ENCODE measurements around the gene MRPL40. TPM values are rescaled to one million over a fixed set of nuclear protein-coding genes. Genes with fewer than 3 reads are reported as not detected.
A peak's percentile ranks its signal among the peaks of the same experiment; 100 is the strongest.

Gene MRPL40
- total RNA-seq, 2 experiments from 2014 or later = 34.1 to 34.4 TPM

GRCh38 chr22:19463491-19464469 lies 31.4 kb downstream of the MRPL40 start:
- intact Hi-C loops (cut with DNase I, micrococcal nuclease) = no loop called here
- ATAC-seq = no peak
- no peaks in the 10 kb centered on the region for H3K27me3 Mint-ChIP-seq
- H3K9me3 Mint-ChIP-seq (ENCODE audit: low read depth) = no peaks in the 10 kb centered on the region
- ChIA-PET POLR2A (no interaction called here), CTCF (interaction anchor here (0.6 to 1.4 kb wide), 3 partner anchors 16 to 28 kb away, joined by 3 read pairs; partner anchors contain the start of genes CDC45 and UFD1)
- no peak overlapping the region for H3K27ac Mint-ChIP-seq
- H3K4me1 Mint-ChIP-seq = no peaks in the 10 kb centered on the region
- DNase-seq = no peak
- H3K4me3 Mint-ChIP-seq = no peak overlapping the region
- peaks cover 39% of the 10 kb centered on the region for H3K36me3 Mint-ChIP-seq (ENCODE audit: low read depth)

GRCh38 chr22:19464546-19464945 lies 32.2 kb downstream of the MRPL40 start:
- Mint-ChIP-seq H3K27me3 (no peaks in the 10 kb centered on the region), H3K4me1 (no peaks in the 10 kb centered on the region), H3K36me3 (ENCODE audit: low read depth) (peaks cover 44% of the 10 kb centered on the region), H3K9me3 (ENCODE audit: low read depth) (no peaks in the 10 kb centered on the region), H3K27ac (no peak overlapping the region), H3K4me3 (no peak overlapping the region)
- CTCF ChIA-PET = interaction anchor here (0.6 kb wide), 1 partner anchor 27 kb away, joined by 3 read pairs; no protein-coding TSS in a partner anchor
- intact Hi-C loops (cut with DNase I, micrococcal nuclease) = no loop called here
- DNase-seq (no peak), ATAC-seq (no peak)
- POLR2A ChIA-PET = no interaction called here

GRCh38 chr22:19464975-19465374 lies 32.6 kb downstream of the MRPL40 start:
- Mint-ChIP-seq H3K27me3 (no peaks in the 10 kb centered on the region), H3K4me3 (no peak overlapping the region), H3K36me3 (ENCODE audit: low read depth) (peaks cover 48% of the 10 kb centered on the region), H3K27ac (no peak overlapping the region), H3K9me3 (ENCODE audit: low read depth) (no peaks in the 10 kb centered on the region), H3K4me1 (no peaks in the 10 kb centered on the region)
- DNase-seq (no peak), ATAC-seq (no peak)
- POLR2A ChIA-PET = interaction anchor here (0.6 kb wide), 1 partner anchor 204 kb away, joined by 4 read pairs; no protein-coding TSS in a partner anchor
- CTCF ChIA-PET = no interaction called here
- intact Hi-C loops (cut with DNase I, micrococcal nuclease) = no loop called here

GRCh38 chr22:19466126-19466716 lies 33.9 kb downstream of the MRPL40 start:
- ChIA-PET POLR2A (no interaction called here), CTCF (no interaction called here)
- peaks cover 53% of the 10 kb centered on the region for H3K36me3 Mint-ChIP-seq (ENCODE audit: low read depth)

GRCh38 chr22:19466848-19467752 lies 34.8 kb downstream of the MRPL40 start:
- Mint-ChIP-seq H3K27me3 (no peaks in the 10 kb centered on the region), H3K4me3 (no peak overlapping the region), H3K27ac (no peak overlapping the region), H3K4me1 (no peaks in the 10 kb centered on the region), H3K36me3 (ENCODE audit: low read depth) (peaks cover 58% of the 10 kb centered on the region), H3K9me3 (ENCODE audit: low read depth) (no peaks in the 10 kb centered on the region)
- CTCF ChIA-PET = interaction anchor here (1.2 to 1.3 kb wide), 2 partner anchors 10 to 19 kb away, joined by 3 to 4 read pairs; partner anchors contain the start of gene C22orf39
- POLR2A ChIA-PET = no interaction called here
- intact Hi-C loops (cut with DNase I, micrococcal nuclease) = no loop called here
- DNase-seq (no peak), ATAC-seq (no peak)

More at GRCh38 chr22:19466126-19466716, 33.9 kb downstream of the MRPL40 start:
- intact Hi-C loops (cut with DNase I, micrococcal nuclease) = no loop called here
- no peak overlapping the region for H3K27ac Mint-ChIP-seq
- DNase-seq (no peak), ATAC-seq (no peak)
- H3K4me3 Mint-ChIP-seq = no peak overlapping the region
- no peaks in the 10 kb centered on the region for H3K27me3 Mint-ChIP-seq
- H3K4me1 Mint-ChIP-seq = no peaks in the 10 kb centered on the region
- no peaks in the 10 kb centered on the region for H3K9me3 Mint-ChIP-seq (ENCODE audit: low read depth)

- ChIA-PET POLR2A (interaction anchor here (0.8 kb wide), 1 partner anchor 21 kb away, joined by 3 read pairs; the partner anchor contains the start of gene C22orf39), CTCF (interaction anchor here (0.6 to 1.3 kb wide), 3 partner anchors 9 to 697 kb away, joined by 3 to 4 read pairs (median 3); partner anchors contain the start of gene C22orf39)
- Mint-ChIP-seq H3K27me3 (no peaks in the 10 kb centered on the region), H3K4me1 (no peaks in the 10 kb centered on the region), H3K4me3 (no peak overlapping the region), H3K27ac (no peak overlapping the region), H3K36me3 (ENCODE audit: low read depth) (peaks cover 56% of the 10 kb centered on the region), H3K9me3 (ENCODE audit: low read depth) (no peaks in the 10 kb centered on the region)
- intact Hi-C loops (cut with DNase I, micrococcal nuclease) = no loop called here
- DNase-seq = no peak
- ATAC-seq = no peak
These were observed 35.6 kb downstream of the MRPL40 start for GRCh38 chr22:19467912-19468311.

GRCh38 chr22:19469421-19469820 lies 37.1 kb downstream of the MRPL40 start:
- no peak for DNase-seq
- Mint-ChIP-seq H3K4me1 (no peaks in the 10 kb centered on the region), H3K4me3 (no peak overlapping the region), H3K27ac (no peak overlapping the region), H3K36me3 (ENCODE audit: low read depth) (peaks cover 61% of the 10 kb centered on the region), H3K9me3 (ENCODE audit: low read depth) (no peaks in the 10 kb centered on the region), H3K27me3 (no peaks in the 10 kb centered on the region)
- ATAC-seq = no peak
- intact Hi-C loops (cut with DNase I, micrococcal nuclease) = no loop called here
- CTCF ChIA-PET = no interaction called here
- POLR2A ChIA-PET = no interaction called here

- intact Hi-C loops (cut with DNase I, micrococcal nuclease) = no loop called here
- ChIA-PET POLR2A (no interaction called here), CTCF (no interaction called here)
- Mint-ChIP-seq H3K27me3 (no peaks in the 10 kb centered on the region), H3K9me3 (ENCODE audit: low read depth) (no peaks in the 10 kb centered on the region), H3K27ac (no peak overlapping the region), H3K36me3 (ENCODE audit: low read depth) (peaks cover 58% of the 10 kb centered on the region), H3K4me1 (no peaks in the 10 kb centered on the region), H3K4me3 (no peak overlapping the region)
- DNase-seq (no peak), ATAC-seq (no peak)
These were observed 37.7 kb downstream of the MRPL40 start for GRCh38 chr22:19470010-19470409.

GRCh38 chr22:19471572-19471971 lies 39.2 kb downstream of the MRPL40 start:
- peaks cover 57% of the 10 kb centered on the region for H3K36me3 Mint-ChIP-seq (ENCODE audit: low read depth)
- intact Hi-C loops (cut with DNase I, micrococcal nuclease) = no loop called here
- ChIA-PET CTCF (no interaction called here), POLR2A (no interaction called here)
- DNase-seq = no peak
- ATAC-seq = no peak
- H3K9me3 Mint-ChIP-seq (ENCODE audit: low read depth) = no peaks in the 10 kb centered on the region
- no peak overlapping the region for H3K4me3 Mint-ChIP-seq
- H3K4me1 Mint-ChIP-seq = peaks cover 10% of the 10 kb centered on the region
- no peak overlapping the region for H3K27ac Mint-ChIP-seq
- no peaks in the 10 kb centered on the region for H3K27me3 Mint-ChIP-seq

- peaks cover 53% of the 10 kb centered on the region for H3K36me3 Mint-ChIP-seq (ENCODE audit: low read depth)
- ChIA-PET POLR2A (no interaction called here), CTCF (no interaction called here)
- ATAC-seq (no peak), DNase-seq (no peak)
- intact Hi-C loops (cut with DNase I, micrococcal nuclease) = no loop called here
- H3K9me3 Mint-ChIP-seq (ENCODE audit: low read depth) = no peaks in the 10 kb centered on the region
- no peak overlapping the region for H3K4me3 Mint-ChIP-seq
- H3K4me1 Mint-ChIP-seq = peaks cover 13% of the 10 kb centered on the region
- no peaks in the 10 kb centered on the region for H3K27me3 Mint-ChIP-seq
- H3K27ac Mint-ChIP-seq = no peak overlapping the region
These were observed 39.9 kb downstream of the MRPL40 start for GRCh38 chr22:19472233-19472632.

- CTCF ChIA-PET = interaction anchor here (1.1 to 1.6 kb wide), 3 partner anchors 11 to 329 kb away, joined by 4 to 7 read pairs (median 4); partner anchors contain the start of gene ESS2
- Mint-ChIP-seq H3K4me3 (no peak overlapping the region), H3K27ac (no peak overlapping the region), H3K36me3 (ENCODE audit: low read depth) (peaks cover 42% of the 10 kb centered on the region), H3K4me1 (peaks cover 21% of the 10 kb centered on the region), H3K27me3 (no peaks in the 10 kb centered on the region), H3K9me3 (ENCODE audit: low read depth) (no peaks in the 10 kb centered on the region)
- no peak for ATAC-seq
- peak; percentile 14 for DNase-seq
- intact Hi-C loops (cut with DNase I, micrococcal nuclease) = no loop called here
- POLR2A ChIA-PET = no interaction called here
These were observed 41.2 kb downstream of the MRPL40 start for GRCh38 chr22:19473578-19473977.

Measured in activated CD4-positive, alpha-beta T cell treated with anti-CD3 and anti-CD28 coated beads for 36 hours (primary cell).